ENCODE results near the gene TUFM.

- no peak for TF ChIP-seq CTCF (IDR thresholded peaks at IDR 0.05 in 8 of 11, conservative IDR thresholded peaks at IDR 0.05 in 3 of 11)
- TF ChIP-seq POLR2AphosphoS5 (IDR thresholded peaks at IDR 0.05) = no peak
- TF ChIP-seq POLR2A (IDR thresholded peaks at IDR 0.05) = no peak
Measured at GRCh38 chr16:28845293-28845692, 855 bp downstream of the TUFM start.
